Activated CD4-positive, alpha-beta T cell treated with anti-CD3 and anti-CD28 coated beads, Interleukin-2, amount 10 ng/mL, durations not matched to agents 7 days and 5 days (primary cell): ENCODE data around the gene ZNF507. TPM values are rescaled to one million over a fixed set of nuclear protein-coding genes. Genes with fewer than 3 reads are reported as not detected.
"Not testable (repeated sequence)": the region's sequence is repeated elsewhere in the genome, so short reads cannot be mapped to it uniquely, and the experiment has no call there.

Experiments used
- CTCF ChIA-PET: fragments of 350-600 bp; sonication (Branson Sonifier 250); formaldehyde crosslinking; loops from one replicate; lab custom pipeline; 2021; ENCODE audit warnings: antibody characterized with exemption; lab: Charles Lee
- POLR2A ChIA-PET: fragments of 350-600 bp; sonication (Branson Sonifier 250); formaldehyde crosslinking; loops from one replicate; lab custom pipeline; 2021; ENCODE audit warnings: antibody characterized with exemption; lab: Charles Lee
- DNase-seq: peaks from one replicate; pipeline ENCODE4 v3.0.0-alpha.2; 2020
- H3K27ac Mint-ChIP-seq: one replicate; pipeline ENCODE4 v1.8.0; 2021; ENCODE audit warnings: mild to moderate bottlenecking, moderate library complexity, mixed read lengths
- H3K27me3 Mint-ChIP-seq: one replicate; pipeline ENCODE4 v1.8.0; 2021; ENCODE audit warnings: mixed read lengths
- H3K36me3 Mint-ChIP-seq: one replicate; pipeline ENCODE4 v1.8.0; 2021; ENCODE audit warnings: low read depth, mixed read lengths
- H3K4me1 Mint-ChIP-seq: one replicate; pipeline ENCODE4 v1.8.0; 2021; ENCODE audit warnings: mixed read lengths
- H3K4me3 Mint-ChIP-seq: one replicate; pipeline ENCODE4 v1.8.0; 2021; ENCODE audit warnings: mild to moderate bottlenecking, moderate library complexity, mixed read lengths
- H3K9me3 Mint-ChIP-seq: one replicate; pipeline ENCODE4 v1.8.0; 2021; ENCODE audit warnings: mixed read lengths
- total RNA-seq, 2 experiments: library from RNA; stranded (reverse); gene quantifications; one replicate each; pipeline ENCODE4 v1.2.3, GENCODE V29; 2021

ZNF507 gene
- total RNA-seq, 2 experiments from 2014 or later = 30.4 to 33.3 TPM

- CTCF ChIA-PET = no interaction called here
- Mint-ChIP-seq H3K27me3 (no peaks in the 10 kb centered on the region), H3K4me1 (peaks cover 17% of the 10 kb centered on the region), H3K9me3 (no peaks in the 10 kb centered on the region), H3K4me3 (peak overlapping the region; percentile 82), H3K36me3 (peaks cover 13% of the 10 kb centered on the region), H3K27ac (peak overlapping the region; percentile 90)
- POLR2A ChIA-PET = no interaction called here
- no peak for DNase-seq
These were observed 61.9 kb downstream of the ZNF507 start for GRCh38 chr19:32407004-32407992.

GRCh38 chr19:32415246-32415645 lies 69.8 kb downstream of the ZNF507 start:
- H3K4me1 Mint-ChIP-seq = no peaks in the 10 kb centered on the region
- no peak overlapping the region for H3K27ac Mint-ChIP-seq
- no peak overlapping the region for H3K4me3 Mint-ChIP-seq
- no peak for DNase-seq
- CTCF ChIA-PET = interaction anchor here (0.6 to 1.0 kb wide), 2 partner anchors 11 to 266 kb away, joined by 3 to 5 read pairs; no protein-coding TSS in a partner anchor
- POLR2A ChIA-PET = no interaction called here
- no peaks in the 10 kb centered on the region for H3K27me3 Mint-ChIP-seq
- H3K9me3 Mint-ChIP-seq = no peaks in the 10 kb centered on the region
- peaks cover 6% of the 10 kb centered on the region for H3K36me3 Mint-ChIP-seq

GRCh38 chr19:32415669-32416068 lies 70.3 kb downstream of the ZNF507 start:
- ChIA-PET POLR2A (no interaction called here), CTCF (interaction anchor here (0.6 kb wide), 1 partner anchor 265 kb away, joined by 3 read pairs; no protein-coding TSS in a partner anchor)
- H3K4me1 Mint-ChIP-seq = no peaks in the 10 kb centered on the region
- H3K4me3 Mint-ChIP-seq = no peak overlapping the region
- no peaks in the 10 kb centered on the region for H3K27me3 Mint-ChIP-seq
- no peak overlapping the region for H3K27ac Mint-ChIP-seq
- H3K9me3 Mint-ChIP-seq = no peaks in the 10 kb centered on the region
- DNase-seq = no peak
- H3K36me3 Mint-ChIP-seq = peaks cover 6% of the 10 kb centered on the region

- no peaks in the 10 kb centered on the region for H3K9me3 Mint-ChIP-seq
- no peak overlapping the region for H3K4me3 Mint-ChIP-seq
- no peaks in the 10 kb centered on the region for H3K27me3 Mint-ChIP-seq
- CTCF ChIA-PET = no interaction called here
- H3K4me1 Mint-ChIP-seq = peaks cover 5% of the 10 kb centered on the region
- no peak for DNase-seq
- peaks cover 2% of the 10 kb centered on the region for H3K36me3 Mint-ChIP-seq
- H3K27ac Mint-ChIP-seq = no peak overlapping the region
- POLR2A ChIA-PET = no interaction called here
These were observed 71.5 kb downstream of the ZNF507 start for GRCh38 chr19:32416749-32417456.

GRCh38 chr19:32418155-32418554 lies 72.7 kb downstream of the ZNF507 start:
- no peaks in the 10 kb centered on the region for H3K9me3 Mint-ChIP-seq
- no peaks in the 10 kb centered on the region for H3K27me3 Mint-ChIP-seq
- H3K4me1 Mint-ChIP-seq = peaks cover 12% of the 10 kb centered on the region
- H3K36me3 Mint-ChIP-seq = no peaks in the 10 kb centered on the region
- DNase-seq = no peak
- H3K27ac Mint-ChIP-seq = no peak overlapping the region
- ChIA-PET CTCF (no interaction called here), POLR2A (interaction anchor here (0.7 kb wide), 1 partner anchor 380 kb away, joined by 3 read pairs; no protein-coding TSS in a partner anchor)
- H3K4me3 Mint-ChIP-seq = no peak overlapping the region

GRCh38 chr19:32421589-32422361 lies 76.4 kb downstream of the ZNF507 start:
- Mint-ChIP-seq H3K4me1 (peaks cover 12% of the 10 kb centered on the region), H3K4me3 (no peak overlapping the region), H3K36me3 (no peaks in the 10 kb centered on the region), H3K27me3 (no peaks in the 10 kb centered on the region), H3K27ac (peak overlapping the region; percentile 33), H3K9me3 (no peaks in the 10 kb centered on the region)
- ChIA-PET CTCF (interaction anchor here (0.7 kb wide), 1 partner anchor 25 kb away, joined by 3 read pairs; no protein-coding TSS in a partner anchor), POLR2A (no interaction called here)
- DNase-seq = no peak

GRCh38 chr19:32422435-32422834 lies 77.0 kb downstream of the ZNF507 start:
- no peak for DNase-seq
- H3K36me3 Mint-ChIP-seq = no peaks in the 10 kb centered on the region
- ChIA-PET CTCF (interaction anchor here (1.2 kb wide), 1 partner anchor 11 kb away, joined by 3 read pairs; no protein-coding TSS in a partner anchor), POLR2A (no interaction called here)
- peaks cover 12% of the 10 kb centered on the region for H3K4me1 Mint-ChIP-seq
- no peaks in the 10 kb centered on the region for H3K9me3 Mint-ChIP-seq
- no peak overlapping the region for H3K4me3 Mint-ChIP-seq
- no peaks in the 10 kb centered on the region for H3K27me3 Mint-ChIP-seq
- no peak overlapping the region for H3K27ac Mint-ChIP-seq

GRCh38 chr19:32423944-32424343 lies 78.5 kb downstream of the ZNF507 start:
- H3K27ac Mint-ChIP-seq, DNase-seq, H3K27me3 Mint-ChIP-seq, H3K4me3 Mint-ChIP-seq, POLR2A ChIA-PET, H3K9me3 Mint-ChIP-seq, H3K36me3 Mint-ChIP-seq: not testable (repeated sequence)
- CTCF ChIA-PET = interaction anchor here (0.5 to 1.2 kb wide), 6 partner anchors 8 to 458 kb away, joined by 3 to 5 read pairs (median 4); no protein-coding TSS in a partner anchor
- H3K4me1 Mint-ChIP-seq = peaks cover 12% of the 10 kb centered on the region

- H3K27me3 Mint-ChIP-seq = no peaks in the 10 kb centered on the region
- H3K4me3 Mint-ChIP-seq = no peak overlapping the region
- DNase-seq = no peak
- no peak overlapping the region for H3K27ac Mint-ChIP-seq
- no peaks in the 10 kb centered on the region for H3K36me3 Mint-ChIP-seq
- H3K4me1 Mint-ChIP-seq = peaks cover 1% of the 10 kb centered on the region
- H3K9me3 Mint-ChIP-seq = no peaks in the 10 kb centered on the region
- POLR2A ChIA-PET = no interaction called here
- CTCF ChIA-PET = no interaction called here
These were observed 82.1 kb downstream of the ZNF507 start for GRCh38 chr19:32427536-32427935.

GRCh38 chr19:32436692-32437091 lies 91.3 kb downstream of the ZNF507 start:
- Mint-ChIP-seq H3K4me1 (no peaks in the 10 kb centered on the region), H3K9me3 (no peaks in the 10 kb centered on the region), H3K27me3 (no peaks in the 10 kb centered on the region), H3K4me3 (no peak overlapping the region), H3K27ac (no peak overlapping the region), H3K36me3 (no peaks in the 10 kb centered on the region)
- POLR2A ChIA-PET = interaction anchor here (0.6 kb wide), 1 partner anchor 16 kb away, joined by 3 read pairs; no protein-coding TSS in a partner anchor
- CTCF ChIA-PET = no interaction called here
- no peak for DNase-seq

GRCh38 chr19:32437096-32437495 lies 91.7 kb downstream of the ZNF507 start:
- CTCF ChIA-PET = no interaction called here
- POLR2A ChIA-PET = interaction anchor here (0.6 kb wide), 1 partner anchor 15 kb away, joined by 3 read pairs; no protein-coding TSS in a partner anchor
- Mint-ChIP-seq H3K27me3 (no peaks in the 10 kb centered on the region), H3K4me3 (no peak overlapping the region), H3K9me3 (no peaks in the 10 kb centered on the region), H3K36me3 (no peaks in the 10 kb centered on the region), H3K27ac (no peak overlapping the region), H3K4me1 (no peaks in the 10 kb centered on the region)
- DNase-seq = no peak
